AG10803 (cell line): ENCODE data around the gene POU6F2.

ENCODE experiments used
- DNase-seq: peaks from one replicate; pipeline ENCODE4 v3.0.0; 2010; ENCODE audit warnings: low read depth
- H3K4me3 ChIP-seq: 2 replicates; pipeline ENCODE4 v1.5.1; 2011; ENCODE audit warnings: mild to moderate bottlenecking, low read length, control low read depth
- TF ChIP-seq, protein P1 (sequence below): conservative IDR thresholded peaks from 2 replicates; pipeline ENCODE4 v1.5.1; 2011; ENCODE audit warnings: mild to moderate bottlenecking, low read length, control low read depth, inconsistent platforms

POU6F2 gene

GRCh38 chr7:39301543-39301942, 323.8 kb downstream of the POU6F2 start:
- no peak overlapping the region for H3K4me3 ChIP-seq
- TF ChIP-seq, protein P1, sequence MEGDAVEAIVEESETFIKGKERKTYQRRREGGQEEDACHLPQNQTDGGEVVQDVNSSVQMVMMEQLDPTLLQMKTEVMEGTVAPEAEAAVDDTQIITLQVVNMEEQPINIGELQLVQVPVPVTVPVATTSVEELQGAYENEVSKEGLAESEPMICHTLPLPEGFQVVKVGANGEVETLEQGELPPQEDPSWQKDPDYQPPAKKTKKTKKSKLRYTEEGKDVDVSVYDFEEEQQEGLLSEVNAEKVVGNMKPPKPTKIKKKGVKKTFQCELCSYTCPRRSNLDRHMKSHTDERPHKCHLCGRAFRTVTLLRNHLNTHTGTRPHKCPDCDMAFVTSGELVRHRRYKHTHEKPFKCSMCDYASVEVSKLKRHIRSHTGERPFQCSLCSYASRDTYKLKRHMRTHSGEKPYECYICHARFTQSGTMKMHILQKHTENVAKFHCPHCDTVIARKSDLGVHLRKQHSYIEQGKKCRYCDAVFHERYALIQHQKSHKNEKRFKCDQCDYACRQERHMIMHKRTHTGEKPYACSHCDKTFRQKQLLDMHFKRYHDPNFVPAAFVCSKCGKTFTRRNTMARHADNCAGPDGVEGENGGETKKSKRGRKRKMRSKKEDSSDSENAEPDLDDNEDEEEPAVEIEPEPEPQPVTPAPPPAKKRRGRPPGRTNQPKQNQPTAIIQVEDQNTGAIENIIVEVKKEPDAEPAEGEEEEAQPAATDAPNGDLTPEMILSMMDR = no peak
- DNase-seq = no peak

DNA sequence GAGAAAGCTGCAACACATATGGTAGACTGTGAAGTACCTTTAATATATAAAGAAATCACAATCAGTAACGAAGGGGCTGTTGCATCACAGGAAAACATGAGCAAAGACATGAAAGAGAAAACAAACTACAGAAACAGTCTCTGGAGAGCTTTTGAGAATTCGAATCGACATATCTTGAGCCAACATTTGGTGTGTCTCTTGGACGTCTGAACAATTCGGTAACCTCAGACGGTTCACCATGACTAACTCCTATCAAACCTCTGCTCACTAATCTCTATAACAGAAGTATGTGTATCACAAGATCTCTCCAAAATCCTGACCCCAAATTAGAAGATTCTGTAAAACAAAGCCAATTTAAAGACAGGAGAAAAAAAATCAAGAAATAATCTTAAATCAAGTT, 326.5 kb downstream of the POU6F2 start:
- DNase-seq = no peak
- TF ChIP-seq, protein P1 = no peak
- H3K4me3 ChIP-seq = no peak overlapping the region

- no peak for DNase-seq
- no peak overlapping the region for H3K4me3 ChIP-seq
- TF ChIP-seq, protein P1 = no peak
These were observed 327.1 kb downstream of the POU6F2 start for GRCh38 chr7:39304668-39305405.

DNA sequence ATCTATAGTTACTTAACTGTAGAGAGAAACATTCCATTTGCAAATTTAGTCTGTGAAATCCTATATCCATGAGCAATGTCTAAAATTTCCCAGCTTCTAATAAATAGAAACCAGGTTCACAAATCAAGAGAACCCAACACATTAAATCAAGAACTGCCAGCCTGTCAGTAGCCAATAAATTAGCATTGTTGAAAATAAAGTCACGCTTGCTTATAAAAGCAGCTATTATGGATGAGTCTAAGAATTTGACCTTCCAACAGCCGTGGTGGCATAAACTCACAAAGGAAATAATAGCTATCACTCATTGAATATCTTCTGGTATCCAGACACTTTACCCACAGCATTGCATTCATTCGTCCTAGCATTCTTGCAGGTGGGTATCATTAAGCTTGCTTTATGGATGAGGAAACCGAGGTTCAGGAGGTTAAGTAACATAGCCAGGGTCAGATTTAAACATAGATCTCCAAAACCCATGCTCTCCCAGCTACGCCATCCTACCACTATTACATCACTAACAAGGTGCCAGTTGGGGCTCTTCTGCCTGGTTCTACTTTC, 328.4 kb downstream of the POU6F2 start:
- peak; percentile 33 for DNase-seq
- H3K4me3 ChIP-seq = no peak overlapping the region
- TF ChIP-seq, protein P1 = no peak

DNA sequence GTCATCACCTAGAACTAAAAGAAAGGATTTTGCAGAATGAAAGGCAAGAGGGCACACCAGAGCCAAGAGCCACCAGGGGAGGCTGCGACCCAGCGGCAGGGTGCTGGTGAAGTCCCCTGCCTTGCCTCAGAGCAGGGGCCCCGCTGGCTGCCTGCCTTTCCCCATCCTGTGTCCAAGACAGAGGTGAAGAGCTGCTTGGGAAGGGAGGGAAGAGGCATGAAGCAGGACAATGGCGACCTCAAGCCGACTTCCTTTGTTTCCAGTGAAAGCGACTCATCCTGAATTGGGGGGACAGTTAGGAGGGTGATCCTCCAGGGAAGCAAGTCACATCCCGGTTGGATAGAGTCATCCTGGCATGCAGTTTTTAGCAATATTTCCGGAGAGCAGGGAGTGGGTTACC, 333.0 kb downstream of the POU6F2 start:
- H3K4me3 ChIP-seq = no peak overlapping the region
- TF ChIP-seq, protein P1 = no peak
- DNase-seq = no peak

- no peak overlapping the region for H3K4me3 ChIP-seq
- TF ChIP-seq, protein P1 = no peak
- DNase-seq = no peak
These were observed 334.7 kb downstream of the POU6F2 start for GRCh38 chr7:39312254-39312989.
